B cell (primary cell): ENCODE measurements around the gene SRBD1. TPM values are rescaled to one million over a fixed set of nuclear protein-coding genes. Genes with fewer than 3 reads are reported as not detected.

Experiments used
- ATAC-seq: fragments of 200-7000 bp; cut with Tn5 transposase; one replicate; pipeline ENCODE4 v1.10.0; 2021; ENCODE audit warnings: low read depth, mild to moderate bottlenecking, moderate number of reproducible peaks, moderate library complexity
- CTCF ChIA-PET: fragments of 350-600 bp; sonication (Branson Sonifier 250); formaldehyde crosslinking; loops from one replicate; lab custom pipeline; 2021; ENCODE audit warnings: antibody characterized with exemption, inconsistent platforms; lab: Charles Lee
- POLR2A ChIA-PET: fragments of 350-600 bp; sonication (Branson Sonifier 250); formaldehyde crosslinking; loops from one replicate; lab custom pipeline; 2021; ENCODE audit warnings: antibody characterized with exemption; lab: Charles Lee
- DNase-seq: peaks from one replicate; pipeline ENCODE4 v3.0.0; 2013
- H2AFZ ChIP-seq: 2 replicates; pipeline ENCODE4 v1.6.1; 2012; ENCODE audit warnings: mild to moderate bottlenecking, low read depth, low read length; ENCODE audit not compliant: insufficient read depth, poor library complexity, severe bottlenecking
- H3K27ac ChIP-seq, 2 donors: 1 replicate in 1 of 2; 2 replicates in 1 of 2; pipeline ENCODE4 v1.5.1; 2012 to 2013; ENCODE audit warnings: low read length in 2 of 2, mild to moderate bottlenecking in 2 of 2, moderate library complexity in 1 of 2
- H3K27me3 ChIP-seq, 4 experiments: fragments of 200-600 bp in 1 of 4; sonication (generic) in 1 of 4; replicated peaks in 1 of 4; 1 replicate in 2 of 4; 2 replicates in 2 of 4; pipeline versions ENCODE4 v1.6.1 to v1.7.0; 2013 to 2016; ENCODE audit warnings: low read length in 3 of 4, mild to moderate bottlenecking in 2 of 4, mixed read lengths in 1 of 4, moderate library complexity in 1 of 4; ENCODE audit not compliant: insufficient read depth in 4 of 4, control insufficient read depth in 3 of 4; ENCODE audit errors: control extremely low read depth in 1 of 4
- H3K36me3 ChIP-seq, 2 experiments: replicated peaks in 1 of 2; 1 replicate in 1 of 2; 2 replicates in 1 of 2; pipeline versions ENCODE4 v1.6.1 to v1.7.1; 2013; ENCODE audit warnings: low read length in 1 of 2; ENCODE audit not compliant: insufficient read depth in 2 of 2, control insufficient read depth in 1 of 2; ENCODE audit errors: control extremely low read depth in 1 of 2, extremely low read depth in 1 of 2
- H3K4me1 ChIP-seq, 2 donors: fragments of 200-600 bp in 1 of 2; sonication (generic) in 1 of 2; 1 replicate in 1 of 2; 2 replicates in 1 of 2; pipeline versions ENCODE4 v1.5.1 to v1.6.1; 2013 to 2017; ENCODE audit warnings: low read length in 2 of 2; ENCODE audit not compliant: control insufficient read depth in 2 of 2, insufficient read depth in 2 of 2
- H3K4me2 ChIP-seq: replicated peaks from 2 replicates; pipeline ENCODE3; 2012; ENCODE audit warnings: mild to moderate bottlenecking, low read depth, low read length; ENCODE audit not compliant: poor library complexity, severe bottlenecking
- H3K4me3 ChIP-seq, 5 experiments: fragments of 200-600 bp in 1 of 5; sonication (generic) in 1 of 5; 1 replicate in 3 of 5; 2 replicates in 2 of 5; pipeline versions ENCODE4 v1.5.1 to v1.7.0; 2011 to 2016; ENCODE audit warnings: low read length in 4 of 5, mild to moderate bottlenecking in 4 of 5, low read depth in 2 of 5, control low read depth in 1 of 5, moderate library complexity in 1 of 5; ENCODE audit not compliant: insufficient read depth in 1 of 5; ENCODE audit errors: control extremely low read depth in 1 of 5, extremely low read depth in 1 of 5
- H3K79me2 ChIP-seq: fragments of 200-600 bp; sonication (generic); one replicate; pipeline ENCODE4 v1.6.0; 2016; ENCODE audit warnings: low read length; ENCODE audit not compliant: control insufficient read depth, insufficient read depth
- H3K9ac ChIP-seq: fragments of 200-600 bp; sonication (generic); 2 replicates; pipeline ENCODE4 v1.6.1; 2017; ENCODE audit warnings: mild to moderate bottlenecking, low read length, moderate library complexity
- H3K9me3 ChIP-seq, 3 donors: one replicate each; pipeline versions ENCODE4 v1.6.1 to v1.7.1; 2013; ENCODE audit warnings: low read length in 2 of 3; ENCODE audit not compliant: control insufficient read depth in 2 of 3, insufficient read depth in 1 of 3; ENCODE audit errors: control extremely low read depth in 1 of 3
- H4K20me1 ChIP-seq: 2 replicates; pipeline ENCODE4 v1.6.0; 2012; ENCODE audit warnings: mild to moderate bottlenecking, low read length; ENCODE audit not compliant: insufficient read depth, control insufficient read depth, poor library complexity, severe bottlenecking
- H3K27ac Mint-ChIP-seq: one replicate; pipeline ENCODE4 v1.8.0; 2021; ENCODE audit warnings: mixed read lengths
- H3K27me3 Mint-ChIP-seq: one replicate; pipeline ENCODE4 v1.8.0; 2021; ENCODE audit warnings: mixed read lengths
- H3K4me1 Mint-ChIP-seq: one replicate; pipeline ENCODE4 v1.8.0; 2021; ENCODE audit warnings: mixed read lengths
- H3K4me3 Mint-ChIP-seq: one replicate; pipeline ENCODE4 v1.8.0; 2021; ENCODE audit warnings: mixed read lengths
- H3K9me3 Mint-ChIP-seq: one replicate; pipeline ENCODE4 v1.8.0; 2022; ENCODE audit warnings: mixed read lengths; ENCODE audit not compliant: insufficient read depth
- EZH2 ChIP-seq: IDR thresholded peaks from 2 replicates; pipeline ENCODE4 v1.6.1; 2012; ENCODE audit warnings: borderline replicate concordance, low read depth, mild to moderate bottlenecking, moderate library complexity, low read length; ENCODE audit not compliant: insufficient read depth, poor library complexity, severe bottlenecking
- WGBS: methylation state at CpG from one replicate; pipeline ENCODE4 v1.1.5; 2013; ENCODE audit warnings: missing lambda C conversion rate; ENCODE audit not compliant: insufficient coverage; 5-methylcytosine and 5-hydroxymethylcytosine counted together
- intact Hi-C: fragments of 100-400 bp; cut with micrococcal nuclease; formaldehyde crosslinking; loops from one replicate; pipeline ENCODE4 v1.10.0; 2022
- polyA plus RNA-seq: library from polyadenylated mRNA; depleted of rRNA; stranded (reverse); fragments of >200 nt; gene quantifications from 2 replicates; pipeline ENCODE4 v1.2.3, GENCODE V29; 2012
- total RNA-seq, 2 donors: library from RNA; stranded (reverse); fragments of 120-200 nt in 1 of 2; gene quantifications; 1 replicate in 1 of 2; 2 replicates in 1 of 2; pipeline versions ENCODE4 v1.2.3 to v1.2.4, GENCODE V29; 2013 to 2022
- TF ChIP-seq, protein P1 (sequence below): fragments of 200-600 bp; IDR thresholded peaks from one replicate; pipeline ENCODE4 v1.8.0; 2022; ENCODE audit warnings: antibody characterized with exemption, mild to moderate bottlenecking

Gene SRBD1
- total and polyA plus RNA-seq, 2 donors (not counting 1 experiment from before 2014, with no cell fraction given): 6.2 to 27.1 TPM

DNA sequence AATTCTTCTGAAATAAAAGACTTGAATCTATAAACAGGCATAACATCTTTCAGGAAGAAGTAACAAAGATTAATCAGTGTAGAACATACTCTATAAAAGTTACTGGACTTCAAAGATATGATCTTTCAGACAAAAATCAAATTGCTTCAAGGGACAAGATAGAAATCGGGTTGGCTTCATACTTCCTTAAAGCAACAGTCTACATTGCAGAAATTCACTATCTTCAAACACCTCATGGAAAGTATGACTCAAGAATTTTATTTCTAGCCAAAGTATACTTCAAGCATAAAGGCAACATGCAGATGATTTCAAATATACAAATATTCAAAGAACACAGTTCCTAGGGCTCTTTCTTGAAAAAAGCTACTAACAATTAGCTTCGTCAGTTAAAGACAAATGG, 240.7 kb downstream of the SRBD1 start:
- H3K4me2 ChIP-seq: no peak overlapping the region
- Mint-ChIP-seq H3K9me3 (no peaks in the 10 kb centered on the region), H3K27ac (no peak overlapping the region), H3K4me1 (no peaks in the 10 kb centered on the region), H3K4me3 (no peak overlapping the region), H3K27me3 (peaks cover 4% of the 10 kb centered on the region)
- H3K4me1 ChIP-seq: no peaks in the 10 kb centered on the region
- no peaks in the 10 kb centered on the region for H3K36me3 ChIP-seq
- H3K9ac ChIP-seq: no peak overlapping the region
- DNase-seq (no peak), ATAC-seq (no peak)
- no peak for TF ChIP-seq EZH2
- TF ChIP-seq, protein P1, sequence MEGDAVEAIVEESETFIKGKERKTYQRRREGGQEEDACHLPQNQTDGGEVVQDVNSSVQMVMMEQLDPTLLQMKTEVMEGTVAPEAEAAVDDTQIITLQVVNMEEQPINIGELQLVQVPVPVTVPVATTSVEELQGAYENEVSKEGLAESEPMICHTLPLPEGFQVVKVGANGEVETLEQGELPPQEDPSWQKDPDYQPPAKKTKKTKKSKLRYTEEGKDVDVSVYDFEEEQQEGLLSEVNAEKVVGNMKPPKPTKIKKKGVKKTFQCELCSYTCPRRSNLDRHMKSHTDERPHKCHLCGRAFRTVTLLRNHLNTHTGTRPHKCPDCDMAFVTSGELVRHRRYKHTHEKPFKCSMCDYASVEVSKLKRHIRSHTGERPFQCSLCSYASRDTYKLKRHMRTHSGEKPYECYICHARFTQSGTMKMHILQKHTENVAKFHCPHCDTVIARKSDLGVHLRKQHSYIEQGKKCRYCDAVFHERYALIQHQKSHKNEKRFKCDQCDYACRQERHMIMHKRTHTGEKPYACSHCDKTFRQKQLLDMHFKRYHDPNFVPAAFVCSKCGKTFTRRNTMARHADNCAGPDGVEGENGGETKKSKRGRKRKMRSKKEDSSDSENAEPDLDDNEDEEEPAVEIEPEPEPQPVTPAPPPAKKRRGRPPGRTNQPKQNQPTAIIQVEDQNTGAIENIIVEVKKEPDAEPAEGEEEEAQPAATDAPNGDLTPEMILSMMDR: no peak
- 100% methylated on average over 1 of the region's 2 CpGs for WGBS
- no peaks in the 10 kb centered on the region for H3K9me3 ChIP-seq
- no peaks in the 10 kb centered on the region for H3K27me3 ChIP-seq
- intact Hi-C loops: no loop called here
- H3K79me2 ChIP-seq: no peaks in the 10 kb centered on the region
- ChIA-PET CTCF (no interaction called here), POLR2A (no interaction called here)
- no peaks in the 10 kb centered on the region for H4K20me1 ChIP-seq
- H3K4me3 ChIP-seq: no peak overlapping the region
- no peak overlapping the region for H2AFZ ChIP-seq
- no peak overlapping the region for H3K27ac ChIP-seq

DNA sequence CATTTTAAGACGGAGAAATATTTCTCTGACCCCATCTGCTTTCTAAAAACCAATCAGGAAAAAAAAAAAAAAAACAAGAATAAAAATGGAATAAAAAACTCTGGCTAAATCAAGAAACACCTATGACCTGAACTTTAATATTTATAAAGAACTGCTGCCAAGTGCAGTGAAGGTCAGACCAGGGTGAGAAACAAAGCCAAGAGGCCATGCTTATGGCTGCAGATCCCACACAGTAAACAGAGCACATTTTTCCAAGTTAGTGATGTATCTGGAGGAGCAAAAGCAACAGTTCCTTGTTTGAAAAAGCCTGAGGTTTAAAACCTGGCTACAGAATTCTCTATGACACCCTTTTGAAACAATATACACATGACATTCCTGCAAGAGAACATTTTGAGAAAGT, 242.3 kb downstream of the SRBD1 start:
- no peaks in the 10 kb centered on the region for H3K27me3 ChIP-seq
- ATAC-seq: no peak
- no peak for DNase-seq
- ChIA-PET CTCF (no interaction called here), POLR2A (no interaction called here)
- peaks cover 8% of the 10 kb centered on the region for H3K27me3 Mint-ChIP-seq
- H3K36me3 ChIP-seq: no peaks in the 10 kb centered on the region
- H3K27ac Mint-ChIP-seq: no peak overlapping the region
- no peaks in the 10 kb centered on the region for H4K20me1 ChIP-seq
- no peaks in the 10 kb centered on the region for H3K4me1 ChIP-seq
- intact Hi-C loops: no loop called here
- H3K4me3 Mint-ChIP-seq: no peak overlapping the region
- no peaks in the 10 kb centered on the region for H3K79me2 ChIP-seq
- H3K9ac ChIP-seq: no peak overlapping the region
- no peaks in the 10 kb centered on the region for H3K9me3 Mint-ChIP-seq
- no peaks in the 10 kb centered on the region for H3K9me3 ChIP-seq
- no peaks in the 10 kb centered on the region for H3K4me1 Mint-ChIP-seq
- TF ChIP-seq EZH2: no peak
- TF ChIP-seq, protein P1: no peak
- H3K4me2 ChIP-seq: no peak overlapping the region
- H2AFZ ChIP-seq: no peak overlapping the region
- no CpG with 5 or more reads among the region's 1 CpG for WGBS
- H3K4me3 ChIP-seq: no peak overlapping the region
- no peak overlapping the region for H3K27ac ChIP-seq
